AG09319 (cell line): ENCODE results near the gene DDOST.

ENCODE experiments used
- DNase-seq: peaks from one replicate; pipeline ENCODE4 v3.0.0-alpha.2; 2010; ENCODE audit warnings: low read depth; ENCODE audit errors: extremely low read depth
- CTCF ChIP-seq: IDR thresholded peaks from 2 replicates; pipeline ENCODE4 v1.5.1; 2011; ENCODE audit warnings: low read depth, mild to moderate bottlenecking, inconsistent platforms, low read length, moderate library complexity

DDOST gene

GRCh38 chr1:20660363-20660762 lies 806 bp downstream of the DDOST start:
- TF ChIP-seq CTCF: no peak
- no peak for DNase-seq

GRCh38 chr1:20658166-20658915 lies 2.8 kb downstream of the DDOST start:
- TF ChIP-seq CTCF: no peak
- DNase-seq: no peak

GRCh38 chr1:20657024-20657423 lies 4.1 kb downstream of the DDOST start:
- TF ChIP-seq CTCF: no peak
- no peak for DNase-seq

- no peak for TF ChIP-seq CTCF
- DNase-seq: no peak
These were observed 7.0 kb downstream of the DDOST start for GRCh38 chr1:20654104-20654690.

GRCh38 chr1:20652300-20652699 lies 8.9 kb downstream of the DDOST start:
- DNase-seq: no peak

GRCh38 chr1:20648946-20649345 lies 12.2 kb downstream of the DDOST start:
- no peak for DNase-seq
- no peak for TF ChIP-seq CTCF

More at GRCh38 chr1:20652300-20652699, 8.9 kb downstream of the DDOST start:
- TF ChIP-seq CTCF: no peak

- TF ChIP-seq CTCF: no peak
These were observed 12.7 kb downstream of the DDOST start for GRCh38 chr1:20648438-20648837.

More at GRCh38 chr1:20648438-20648837, 12.7 kb downstream of the DDOST start:
- no peak for DNase-seq
